GM21423 (cell line): ENCODE results near the gene MYL1.

Experiments used
- ATAC-seq: cut with Tn5 transposase; IDR thresholded peaks from one replicate; pipeline ENCODE4 v1.9.1; 2021; ENCODE audit warnings: mild to moderate bottlenecking, moderate library complexity; ENCODE audit not compliant: unreplicated experiment

MYL1 gene

GRCh38 chr2:210268281-210268680 is 46.7 kb downstream of the MYL1 start:
- no peak for ATAC-seq

- ATAC-seq, result peak; percentile 56
Observed at GRCh38 chr2:210267698-210268097, 47.3 kb downstream of the MYL1 start.

GRCh38 chr2:210264282-210264681 is 50.7 kb downstream of the MYL1 start:
- no peak for ATAC-seq

GRCh38 chr2:210263841-210264240 is 51.1 kb downstream of the MYL1 start:
- no peak for ATAC-seq

- no peak for ATAC-seq
Observed at GRCh38 chr2:210262036-210262435, 52.9 kb downstream of the MYL1 start.

GRCh38 chr2:210259687-210260086 is 55.3 kb downstream of the MYL1 start:
- ATAC-seq, result no peak

- ATAC-seq, result no peak
Observed at GRCh38 chr2:210252699-210253606, 62.0 kb downstream of the MYL1 start.

GRCh38 chr2:210250622-210251021 is 64.4 kb downstream of the MYL1 start:
- ATAC-seq, result no peak
